K562 (cell line): ENCODE results near the gene NME7. TPM values are rescaled to one million over a fixed set of nuclear protein-coding genes. Genes with fewer than 3 reads are reported as not detected.
A peak's percentile ranks its signal among the peaks of the same experiment; 100 is the strongest.

Experiments
- ATAC-seq: fragments of 200-7000 bp; cut with Tn5 transposase; 3 replicates; pipeline ENCODE4 v1.9.1; 2020; ENCODE audit warnings: moderate library complexity
- BruUV-seq: library from RNA; stranded (reverse); fragments of 400-500 nt; replicated peaks from 2 replicates; lab custom pipeline; 2021; lab: Mats Ljungman, UMichigan
- CTCF ChIA-PET: fragments of 300-600 bp; formaldehyde crosslinking; extraction: SDS; loops from one replicate; lab custom pipeline; 2021; ENCODE audit warnings: low intra/inter-chr PET ratio; lab: Yijun Ruan, JAX
- POLR2A ChIA-PET: fragments of 300-600, 350-650 bp; sonication (Branson Sonifier 250); formaldehyde crosslinking; extraction: SDS; loops from one replicate; lab custom pipeline; 2021; ENCODE audit warnings: antibody characterized with exemption, inconsistent platforms; lab: Yijun Ruan, JAX
- DNase-seq, 4 experiments: peaks; one replicate each; pipeline versions ENCODE4 v3.0.0 to v3.0.0-alpha.2; 2011 to 2018; ENCODE audit warnings: low spot score in 3 of 4, mixed read lengths in 3 of 4; ENCODE audit errors: extremely low read depth in 1 of 4
- FAIRE-seq: peaks from 2 replicates; lab custom pipeline; 2011; peaks lifted over from hg19 to GRCh38; lab: Jason Lieb, UNC
- H2AFZ ChIP-seq: 2 replicates; pipeline ENCODE4 v1.6.0; 2011; ENCODE audit warnings: low read depth, low read length, control low read depth, inconsistent platforms
- H3K27ac ChIP-seq: fragments of 200-600 bp; 3 replicates; pipeline ENCODE4 v1.8.0; 2011; ENCODE audit warnings: low read depth, mild to moderate bottlenecking, control low read depth, inconsistent platforms, low read length, moderate library complexity, mixed read lengths; ENCODE audit errors: extremely low read depth
- H3K27me3 ChIP-seq, 2 experiments: fragments of 300-600 bp in 1 of 2; 2 replicates in 1 of 2; 3 replicates in 1 of 2; pipeline versions ENCODE4 v1.6.0 to v1.8.0; 2011; ENCODE audit warnings: inconsistent platforms in 2 of 2, low read length in 2 of 2, mild to moderate bottlenecking in 1 of 2, mixed read lengths in 1 of 2, moderate library complexity in 1 of 2; ENCODE audit not compliant: control insufficient read depth in 2 of 2, insufficient read depth in 2 of 2
- H3K36me3 ChIP-seq: fragments of 300-600 bp; 3 replicates; pipeline ENCODE4 v1.8.0; 2011; ENCODE audit warnings: mild to moderate bottlenecking, low read length, inconsistent platforms; ENCODE audit not compliant: control insufficient read depth, insufficient read depth
- H3K4me1 ChIP-seq, 2 experiments: fragments of 200-600 bp in 1 of 2; replicated peaks in 1 of 2; 2 replicates in 1 of 2; 3 replicates in 1 of 2; pipeline versions ENCODE4 v1.5.1 to v1.8.0; 2011; ENCODE audit warnings: inconsistent platforms in 2 of 2, low read length in 2 of 2, mild to moderate bottlenecking in 1 of 2, mixed read lengths in 1 of 2, moderate library complexity in 1 of 2; ENCODE audit not compliant: control insufficient read depth in 2 of 2, insufficient read depth in 2 of 2
- H3K4me2 ChIP-seq: 2 replicates; pipeline ENCODE4 v1.6.1; 2011; ENCODE audit warnings: low read length, control low read depth, inconsistent platforms, mixed read lengths; ENCODE audit not compliant: insufficient read depth
- H3K4me3 ChIP-seq: fragments of 200-600 bp; sonication (generic), shearing (Covaris generic); 2 replicates; pipeline ENCODE4 v1.5.1; 2016; ENCODE audit warnings: control low read depth, inconsistent platforms
- H3K79me2 ChIP-seq: fragments of 200-600 bp; 3 replicates; pipeline ENCODE4 v1.8.0; 2011; ENCODE audit warnings: low read length, inconsistent platforms; ENCODE audit not compliant: control insufficient read depth, insufficient read depth
- H3K9ac ChIP-seq, 2 experiments: 2 replicates each; pipeline versions ENCODE4 v1.6.0 to v1.6.1; 2011; ENCODE audit warnings: low read depth in 2 of 2, low read length in 2 of 2, control low read depth in 1 of 2, inconsistent platforms in 1 of 2, mild to moderate bottlenecking in 1 of 2, mixed read lengths in 1 of 2; ENCODE audit not compliant: insufficient read depth in 1 of 2
- H3K9me1 ChIP-seq: one replicate; pipeline ENCODE4 v1.6.0; 2011; ENCODE audit warnings: inconsistent platforms, mild to moderate bottlenecking, low read length, moderate library complexity; ENCODE audit not compliant: control insufficient read depth, insufficient read depth
- H3K9me3 ChIP-seq: replicated peaks from 2 replicates; pipeline ENCODE4 v1.5.1; 2011; ENCODE audit warnings: low read depth, low read length, inconsistent platforms; ENCODE audit not compliant: control insufficient read depth, insufficient read depth
- H4K20me1 ChIP-seq: replicated peaks from 2 replicates; pipeline ENCODE4 v1.6.1; 2011; ENCODE audit warnings: low read length, inconsistent platforms, mixed read lengths; ENCODE audit not compliant: control insufficient read depth, insufficient read depth
- CCNT2 ChIP-seq: IDR thresholded peaks from 2 replicates; pipeline ENCODE4 v1.6.1; 2011; ENCODE audit warnings: borderline replicate concordance, low read depth, mild to moderate bottlenecking, moderate library complexity, mixed read lengths, low read length; ENCODE audit not compliant: insufficient read length; ENCODE audit errors: extremely low read depth
- DPF2 ChIP-seq: fragments of 450-650 bp; IDR thresholded peaks from 2 replicates; pipeline ENCODE4 v1.6.1; 2016
- EHMT2 ChIP-seq: fragments of 450-650 bp; IDR thresholded peaks from 2 replicates; pipeline ENCODE4 v1.6.1; 2018; ENCODE audit warnings: antibody characterized with exemption
- EZH2 ChIP-seq: IDR thresholded peaks from 2 replicates; pipeline ENCODE4 v1.6.1; 2012; ENCODE audit warnings: low read depth, mild to moderate bottlenecking, inconsistent platforms, low read length, borderline replicate concordance
- KDM5B ChIP-seq: fragments of 200-600 bp; sonication (generic); IDR thresholded peaks from 2 replicates; pipeline ENCODE4 v1.6.1; 2012; ENCODE audit warnings: low read depth, mild to moderate bottlenecking, moderate library complexity, low read length, control low read depth, inconsistent platforms; ENCODE audit not compliant: insufficient replicate concordance
- MEIS2 ChIP-seq: fragments of 450-650 bp; IDR thresholded peaks from 2 replicates; pipeline ENCODE4 v1.6.1; 2014; ENCODE audit warnings: mild to moderate bottlenecking; ENCODE audit not compliant: partially characterized antibody
- PYGO2 ChIP-seq: fragments of 450-650 bp; IDR thresholded peaks from 2 replicates; pipeline ENCODE4 v1.6.1; 2016; ENCODE audit warnings: mild to moderate bottlenecking, missing genetic modification characterization, moderate library complexity, missing compliant biosample characterization
- TEAD2 ChIP-seq: fragments of 450-650 bp; IDR thresholded peaks from 2 replicates; pipeline ENCODE4 v1.6.1; 2016; ENCODE audit warnings: missing genetic modification characterization, control low read depth, missing compliant biosample characterization
- YBX1 ChIP-seq: fragments of 450-650 bp; IDR thresholded peaks from 2 replicates; pipeline ENCODE4 v1.7.1; 2016; ENCODE audit warnings: mild to moderate bottlenecking
- ZNF143 ChIP-seq: sonication (generic); formaldehyde crosslinking; IDR thresholded peaks from 2 replicates; pipeline ENCODE4 v1.9.0; 2022; ENCODE audit warnings: mild to moderate bottlenecking, missing genetic modification reagents
- ZNF212 ChIP-seq: fragments of 450-650 bp; formaldehyde crosslinking; IDR thresholded peaks from 2 replicates; pipeline ENCODE4 v1.4.0; 2020; ENCODE audit warnings: mild to moderate bottlenecking
- ZNF644 ChIP-seq: fragments of 200-800 bp; sonication (Bioruptor generic); IDR thresholded peaks from 2 replicates; pipeline ENCODE4 v1.6.1; 2016; ENCODE audit warnings: low read depth, missing genetic modification characterization, missing compliant biosample characterization
- ZSCAN29 ChIP-seq: fragments of 450-650 bp; IDR thresholded peaks from 2 replicates; pipeline ENCODE4 v1.6.1; 2017
- WGBS: fragments of 100-300 bp; shearing (Covaris generic); methylation state at CpG from one replicate; pipeline ENCODE4 v1.1.6; 2016; ENCODE audit warnings: low coverage, mixed read lengths; ENCODE audit not compliant: insufficient coverage; ENCODE audit errors: missing lambda C conversion rate; 5-methylcytosine and 5-hydroxymethylcytosine counted together
- in situ Hi-C: fragments of 300-500 bp; cut with MboI; formaldehyde crosslinking; loops from 4 replicates; pipeline ENCODE4 v1.15.0; 2018; ENCODE audit warnings: inconsistent platforms, mixed read lengths
- intact Hi-C: fragments of 100-400 bp; cut with micrococcal nuclease; formaldehyde crosslinking; loops from 2 replicates; pipeline ENCODE4 v1.14.2; 2022
- polyA plus RNA-seq, 8 experiments: library from polyadenylated mRNA; depleted of rRNA in 4 of 8; stranded (reverse) in 5 of 8; unstranded in 3 of 8; fragments of >200 nt; fragmentation: Nextera tagmentation in 2 of 8; fragmentation: Illumina TruSeq in 1 of 8; extraction: Ambion mirVana in 2 of 8; extraction: Trizol in 1 of 8; gene quantifications; 2 replicates each; pipeline versions ENCODE4 v1.2.1 to v1.2.3, GENCODE V29; 2011 to 2014; ENCODE audit warnings: inconsistent platforms in 1 of 8, missing spikeins in 1 of 8
- total RNA-seq, 7 experiments: library from RNA; depleted of rRNA in 6 of 7; stranded (reverse); fragments of >200 nt in 6 of 7; fragmentation: Illumina TruSeq in 2 of 7; extraction: Trizol in 2 of 7; gene quantifications; 2 replicates each; pipeline versions ENCODE4 v1.2.1 to v1.2.3, GENCODE V29; 2011 to 2021; ENCODE audit warnings: low replicate concordance in 1 of 7
- TF ChIP-seq, protein P1 (sequence below): IDR thresholded peaks from 2 replicates; pipeline ENCODE4 v1.6.1; 2016; ENCODE audit warnings: missing genetic modification characterization, missing compliant biosample characterization
- TF ChIP-seq, protein P2 (sequence below): sonication (generic); formaldehyde crosslinking; IDR thresholded peaks from 2 replicates; pipeline ENCODE4 v1.5.0; 2020; ENCODE audit warnings: missing genetic modification reagents
- TF ChIP-seq, protein P3 (sequence below): fragments of 450-650 bp; conservative IDR thresholded peaks from 2 replicates; pipeline ENCODE4 v1.6.1; 2016; ENCODE audit warnings: missing genetic modification characterization, low read depth, mild to moderate bottlenecking, control low read depth, missing compliant biosample characterization

Gene NME7
- total and polyA plus RNA-seq, 9 of the 15 experiments (the other 6 are each of a cell fraction or from before 2014, with no cell fraction given) = 7.9 to 43.2 (median 23.9) TPM

DNA sequence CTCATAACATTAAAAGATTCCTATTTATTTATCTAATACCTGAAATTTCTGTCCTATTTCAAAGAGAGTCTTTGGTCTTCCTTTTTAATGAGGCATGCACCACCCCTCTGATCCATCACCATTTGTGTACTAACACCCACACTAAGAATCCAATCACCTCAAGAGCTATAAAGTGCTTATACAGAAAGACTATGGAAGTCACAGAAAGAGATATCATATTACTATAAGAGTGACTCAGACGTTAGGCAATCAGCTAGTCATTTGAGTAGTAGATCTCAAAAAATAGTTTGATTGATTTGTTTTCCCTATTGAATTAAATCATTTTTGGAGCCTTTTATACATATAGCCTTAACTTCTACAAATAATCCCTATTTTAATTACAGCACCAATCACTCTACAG lies 46.1 kb downstream of the NME7 start (continued):
- TF ChIP-seq DPF2 = 0 out of 2 replicates have a peak, but pooled peaks have one; percentile 22

DNA sequence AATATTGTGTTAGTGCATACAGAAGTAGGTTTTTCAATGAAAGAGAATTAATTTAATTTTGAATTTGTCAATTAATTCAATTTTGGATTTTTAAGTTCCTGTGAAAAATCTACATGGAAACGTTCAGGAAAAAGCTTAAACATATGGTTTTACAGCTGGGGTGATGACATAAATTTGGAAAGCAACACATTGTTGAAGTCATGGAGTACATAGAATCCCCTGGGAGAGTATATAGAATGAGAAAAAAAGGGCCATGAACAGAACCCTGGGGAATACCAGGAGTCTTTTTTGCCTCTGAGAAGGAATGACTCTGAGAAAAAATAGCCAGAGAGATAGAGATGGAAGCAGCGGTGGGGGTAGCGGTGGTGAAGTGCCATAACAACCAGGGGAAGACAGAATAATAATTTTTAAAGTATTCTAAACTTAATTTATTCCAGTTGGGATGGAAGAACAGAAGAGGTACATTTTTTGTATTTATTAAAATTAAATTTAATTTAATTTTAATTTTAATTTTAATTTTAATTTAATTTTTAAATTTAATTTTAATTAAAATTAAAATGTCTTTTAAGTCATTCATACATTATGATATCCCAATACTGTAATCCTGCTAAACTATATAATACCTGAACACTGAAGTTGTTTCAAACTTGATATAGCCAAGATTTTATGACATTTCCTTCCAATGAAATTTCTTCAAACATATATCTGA lies 48.9 kb downstream of the NME7 start:
- H3K79me2 ChIP-seq = no peaks in the 10 kb centered on the region
- in situ Hi-C loops = no loop called here
- FAIRE-seq (no peak), ATAC-seq (no peak), DNase-seq (no peak)
- no peak overlapping the region for H3K4me2 ChIP-seq
- intact Hi-C loops = no loop called here
- H3K27me3 ChIP-seq = no peaks in the 10 kb centered on the region
- ChIA-PET POLR2A (no interaction called here), CTCF (no interaction called here)
- H3K9ac ChIP-seq = no peak overlapping the region
- no TSS peak for BruUV-seq
- H3K27ac ChIP-seq = no peak overlapping the region
- H3K4me1 ChIP-seq = no peaks in the 10 kb centered on the region
- 82% methylated on average over 3 of the region's 3 CpGs for WGBS
- no peak for TF ChIP-seq EHMT2
- no peak for TF ChIP-seq MEIS2
- no peak for TF ChIP-seq YBX1
- no peak for TF ChIP-seq ZNF143
- TF ChIP-seq KDM5B = no peak
- TF ChIP-seq CCNT2 = no peak
- TF ChIP-seq ZNF212 = no peak
- TF ChIP-seq, protein P1, sequence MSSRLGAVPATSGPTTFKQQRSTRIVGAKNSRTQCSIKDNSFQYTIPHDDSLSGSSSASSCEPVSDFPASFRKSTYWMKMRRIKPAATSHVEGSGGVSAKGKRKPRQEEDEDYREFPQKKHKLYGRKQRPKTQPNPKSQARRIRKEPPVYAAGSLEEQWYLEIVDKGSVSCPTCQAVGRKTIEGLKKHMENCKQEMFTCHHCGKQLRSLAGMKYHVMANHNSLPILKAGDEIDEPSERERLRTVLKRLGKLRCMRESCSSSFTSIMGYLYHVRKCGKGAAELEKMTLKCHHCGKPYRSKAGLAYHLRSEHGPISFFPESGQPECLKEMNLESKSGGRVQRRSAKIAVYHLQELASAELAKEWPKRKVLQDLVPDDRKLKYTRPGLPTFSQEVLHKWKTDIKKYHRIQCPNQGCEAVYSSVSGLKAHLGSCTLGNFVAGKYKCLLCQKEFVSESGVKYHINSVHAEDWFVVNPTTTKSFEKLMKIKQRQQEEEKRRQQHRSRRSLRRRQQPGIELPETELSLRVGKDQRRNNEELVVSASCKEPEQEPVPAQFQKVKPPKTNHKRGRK (tag) = no peak
- TF ChIP-seq, protein P2, sequence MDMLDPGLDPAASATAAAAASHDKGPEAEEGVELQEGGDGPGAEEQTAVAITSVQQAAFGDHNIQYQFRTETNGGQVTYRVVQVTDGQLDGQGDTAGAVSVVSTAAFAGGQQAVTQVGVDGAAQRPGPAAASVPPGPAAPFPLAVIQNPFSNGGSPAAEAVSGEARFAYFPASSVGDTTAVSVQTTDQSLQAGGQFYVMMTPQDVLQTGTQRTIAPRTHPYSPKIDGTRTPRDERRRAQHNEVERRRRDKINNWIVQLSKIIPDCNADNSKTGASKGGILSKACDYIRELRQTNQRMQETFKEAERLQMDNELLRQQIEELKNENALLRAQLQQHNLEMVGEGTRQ (CRISPR knock-in tag) = no peak
- TF ChIP-seq EZH2 = no peak
- no peak for TF ChIP-seq PYGO2
- TF ChIP-seq ZNF644 = no peak
- TF ChIP-seq TEAD2 (tag) = no peak
- TF ChIP-seq ZSCAN29 = no peak
- TF ChIP-seq, protein P3, sequence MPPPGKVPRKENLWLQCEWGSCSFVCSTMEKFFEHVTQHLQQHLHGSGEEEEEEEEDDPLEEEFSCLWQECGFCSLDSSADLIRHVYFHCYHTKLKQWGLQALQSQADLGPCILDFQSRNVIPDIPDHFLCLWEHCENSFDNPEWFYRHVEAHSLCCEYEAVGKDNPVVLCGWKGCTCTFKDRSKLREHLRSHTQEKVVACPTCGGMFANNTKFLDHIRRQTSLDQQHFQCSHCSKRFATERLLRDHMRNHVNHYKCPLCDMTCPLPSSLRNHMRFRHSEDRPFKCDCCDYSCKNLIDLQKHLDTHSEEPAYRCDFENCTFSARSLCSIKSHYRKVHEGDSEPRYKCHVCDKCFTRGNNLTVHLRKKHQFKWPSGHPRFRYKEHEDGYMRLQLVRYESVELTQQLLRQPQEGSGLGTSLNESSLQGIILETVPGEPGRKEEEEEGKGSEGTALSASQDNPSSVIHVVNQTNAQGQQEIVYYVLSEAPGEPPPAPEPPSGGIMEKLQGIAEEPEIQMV = no peak
- H3K9me1 ChIP-seq = no peaks in the 10 kb centered on the region
- no peak overlapping the region for H3K4me3 ChIP-seq
- H3K9me3 ChIP-seq = no peaks in the 10 kb centered on the region
- H4K20me1 ChIP-seq = no peaks in the 10 kb centered on the region
- no peak overlapping the region for H2AFZ ChIP-seq
- no peaks in the 10 kb centered on the region for H3K36me3 ChIP-seq
